Suprapubic skin (tissue), 4 donors: ENCODE results near the gene SRGAP2B.
"Not testable (repeated sequence)": the region's sequence is repeated elsewhere in the genome, so short reads cannot be mapped to it uniquely, and the experiment has no call there.

Source experiments
- EP300 ChIP-seq: sonication (generic); formaldehyde crosslinking; IDR thresholded peaks from one replicate; pipeline ENCODE4 v1.6.1; 2017; ENCODE audit warnings: antibody characterized with exemption
- POLR2A ChIP-seq, 2 donors: fragments of 450-650 bp; IDR thresholded peaks; one replicate each; pipeline ENCODE4 v1.6.1; 2017; ENCODE audit warnings: antibody characterized with exemption in 2 of 2, mild to moderate bottlenecking in 2 of 2, moderate library complexity in 2 of 2
- POLR2AphosphoS5 ChIP-seq, 3 donors: sonication (generic); formaldehyde crosslinking; IDR thresholded peaks; one replicate each; pipeline ENCODE4 v1.6.1; 2017; ENCODE audit warnings: antibody characterized with exemption in 3 of 3
- TF ChIP-seq, protein P1 (sequence below), 2 donors: fragments of 200-600 bp in 1 of 2; fragments of 450-650 bp in 1 of 2; sonication (generic) in 1 of 2; IDR thresholded peaks; one replicate each; pipeline ENCODE4 v1.5.1; 2016 to 2019; ENCODE audit warnings: antibody characterized with exemption in 2 of 2, mild to moderate bottlenecking in 1 of 2, moderate library complexity in 1 of 2

DNA sequence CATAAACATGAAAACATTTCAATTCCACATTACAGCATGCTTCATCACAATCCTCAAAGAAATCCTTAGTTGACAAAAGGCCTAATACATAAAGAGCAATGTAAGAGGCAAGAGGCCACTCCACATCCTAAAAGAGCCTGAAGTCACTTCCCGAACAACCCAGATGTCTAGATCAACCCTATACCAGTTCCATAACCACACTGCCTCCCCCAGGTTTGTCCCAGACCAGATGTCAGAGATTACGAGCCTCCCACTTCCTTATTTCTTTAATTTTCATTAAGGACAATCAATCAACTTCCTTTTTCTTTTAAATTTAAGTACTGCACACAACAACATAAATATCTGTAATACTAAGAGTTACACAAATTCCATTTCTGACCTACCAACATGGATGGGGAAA, 15.4 kb downstream of the SRGAP2B start:
- TF ChIP-seq, protein P1, sequence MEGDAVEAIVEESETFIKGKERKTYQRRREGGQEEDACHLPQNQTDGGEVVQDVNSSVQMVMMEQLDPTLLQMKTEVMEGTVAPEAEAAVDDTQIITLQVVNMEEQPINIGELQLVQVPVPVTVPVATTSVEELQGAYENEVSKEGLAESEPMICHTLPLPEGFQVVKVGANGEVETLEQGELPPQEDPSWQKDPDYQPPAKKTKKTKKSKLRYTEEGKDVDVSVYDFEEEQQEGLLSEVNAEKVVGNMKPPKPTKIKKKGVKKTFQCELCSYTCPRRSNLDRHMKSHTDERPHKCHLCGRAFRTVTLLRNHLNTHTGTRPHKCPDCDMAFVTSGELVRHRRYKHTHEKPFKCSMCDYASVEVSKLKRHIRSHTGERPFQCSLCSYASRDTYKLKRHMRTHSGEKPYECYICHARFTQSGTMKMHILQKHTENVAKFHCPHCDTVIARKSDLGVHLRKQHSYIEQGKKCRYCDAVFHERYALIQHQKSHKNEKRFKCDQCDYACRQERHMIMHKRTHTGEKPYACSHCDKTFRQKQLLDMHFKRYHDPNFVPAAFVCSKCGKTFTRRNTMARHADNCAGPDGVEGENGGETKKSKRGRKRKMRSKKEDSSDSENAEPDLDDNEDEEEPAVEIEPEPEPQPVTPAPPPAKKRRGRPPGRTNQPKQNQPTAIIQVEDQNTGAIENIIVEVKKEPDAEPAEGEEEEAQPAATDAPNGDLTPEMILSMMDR (IDR thresholded peaks at IDR 0.05) = not testable (repeated sequence)
- TF ChIP-seq EP300; POLR2AphosphoS5 (IDR thresholded peaks at IDR 0.05); POLR2A (IDR thresholded peaks at IDR 0.05): not testable (repeated sequence)
